Activated CD8-positive, alpha-beta T cell treated with anti-CD3 and anti-CD28 coated beads, Interleukin-2, amount 10 ng/mL, durations not matched to agents 7 days and 5 days (primary cell): ENCODE results near the gene TRDMT1. TPM values are rescaled to one million over a fixed set of nuclear protein-coding genes. Genes with fewer than 3 reads are reported as not detected.
A peak's percentile ranks its signal among the peaks of the same experiment; 100 is the strongest.

Experiments
- ATAC-seq: fragments of 150-1000 bp; cut with Tn5 transposase; one replicate; pipeline ENCODE4 v1.10.0; 2021; ENCODE audit warnings: moderate library complexity
- CTCF ChIA-PET: fragments of 350-600 bp; sonication (Branson Sonifier 250); formaldehyde crosslinking; loops from one replicate; lab custom pipeline; 2021; ENCODE audit warnings: antibody characterized with exemption; lab: Charles Lee
- POLR2A ChIA-PET: fragments of 350-600 bp; sonication (Branson Sonifier 250); formaldehyde crosslinking; loops from one replicate; lab custom pipeline; 2021; ENCODE audit warnings: antibody characterized with exemption; lab: Charles Lee
- DNase-seq: peaks from one replicate; pipeline ENCODE4 v3.0.0-alpha.2; 2020
- H3K27ac Mint-ChIP-seq: one replicate; pipeline ENCODE4 v1.8.0; 2021; ENCODE audit warnings: mild to moderate bottlenecking, mixed read lengths
- H3K27me3 Mint-ChIP-seq: one replicate; pipeline ENCODE4 v1.8.0; 2021; ENCODE audit warnings: low read depth, mixed read lengths
- H3K36me3 Mint-ChIP-seq: one replicate; pipeline ENCODE4 v1.8.0; 2021; ENCODE audit warnings: low read depth, mixed read lengths
- H3K4me1 Mint-ChIP-seq: one replicate; pipeline ENCODE4 v1.8.0; 2021; ENCODE audit warnings: low read depth, mixed read lengths
- H3K4me3 Mint-ChIP-seq: one replicate; pipeline ENCODE4 v1.8.0; 2021; ENCODE audit warnings: mild to moderate bottlenecking, mixed read lengths
- H3K9me3 Mint-ChIP-seq: one replicate; pipeline ENCODE4 v1.8.0; 2022; ENCODE audit warnings: mixed read lengths; ENCODE audit not compliant: insufficient read depth
- total RNA-seq, 2 experiments: library from RNA; stranded (reverse); gene quantifications; one replicate each; pipeline ENCODE4 v1.2.3, GENCODE V29; 2021

TRDMT1 gene
- total RNA-seq, 2 experiments from 2014 or later: 11.6 to 13.6 TPM

DNA sequence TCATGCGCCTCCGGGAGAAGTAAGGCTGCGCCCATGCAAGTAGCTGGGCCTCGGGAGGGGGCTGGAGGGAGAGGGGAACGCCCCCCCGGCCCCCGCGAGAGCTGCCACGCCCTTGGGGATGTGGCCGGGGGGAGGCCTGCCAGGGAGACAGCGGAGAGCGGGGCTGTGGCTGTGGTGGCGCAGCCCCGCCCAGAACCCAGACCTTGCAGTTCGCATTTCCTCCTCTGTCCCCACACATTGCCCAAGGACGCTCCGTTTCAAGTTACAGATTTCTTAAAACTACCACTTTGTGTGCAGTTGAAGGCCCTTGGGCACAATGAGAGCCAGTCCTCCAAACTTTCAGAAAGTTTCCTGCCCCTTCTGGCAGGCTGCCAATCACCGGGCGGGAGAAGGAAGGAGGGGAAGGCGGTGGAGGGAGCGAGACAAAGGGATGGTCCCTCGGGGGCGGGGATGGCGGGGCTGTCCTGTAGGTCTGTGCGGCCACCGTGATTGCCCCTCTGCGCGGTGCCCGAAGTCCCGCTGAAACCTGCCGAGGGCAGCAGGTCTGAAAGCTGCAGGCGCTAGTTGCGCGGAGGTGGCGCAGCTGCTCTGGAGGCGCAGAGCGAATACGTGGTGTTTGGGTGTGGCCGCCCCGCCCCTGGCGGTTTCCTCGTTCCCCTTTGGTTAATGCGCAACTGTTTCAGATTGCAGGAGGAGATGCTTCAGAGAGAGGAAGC, 28.7 kb upstream of the TRDMT1 start:
- H3K4me3 Mint-ChIP-seq: peak overlapping the region; percentile 91
- H3K4me1 Mint-ChIP-seq: peaks cover 61% of the 10 kb centered on the region
- H3K36me3 Mint-ChIP-seq: peaks cover 67% of the 10 kb centered on the region
- ChIA-PET CTCF (interaction anchor here (0.7 to 4.6 kb wide), 19 partner anchors 11 to 412 kb away, joined by 3 to 38 read pairs (median 5); partner anchors contain the start of genes RSU1 and TRDMT1), POLR2A (interaction anchor here (0.6 to 7.6 kb wide), 32 partner anchors 8 to 793 kb away, joined by 3 to 150 read pairs (median 8); partner anchors contain the start of genes RSU1, STAM and TRDMT1)
- no peaks in the 10 kb centered on the region for H3K27me3 Mint-ChIP-seq
- DNase-seq: peak; percentile 95
- H3K9me3 Mint-ChIP-seq: no peaks in the 10 kb centered on the region
- peak; percentile 40 for ATAC-seq
- H3K27ac Mint-ChIP-seq: peak overlapping the region; percentile 96

DNA sequence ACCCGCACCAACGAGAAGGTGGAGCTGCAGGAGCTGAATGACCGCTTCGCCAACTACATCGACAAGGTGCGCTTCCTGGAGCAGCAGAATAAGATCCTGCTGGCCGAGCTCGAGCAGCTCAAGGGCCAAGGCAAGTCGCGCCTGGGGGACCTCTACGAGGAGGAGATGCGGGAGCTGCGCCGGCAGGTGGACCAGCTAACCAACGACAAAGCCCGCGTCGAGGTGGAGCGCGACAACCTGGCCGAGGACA, 28.2 kb upstream of the TRDMT1 start:
- ATAC-seq: no peak
- CTCF ChIA-PET: interaction anchor here (0.7 to 4.6 kb wide), 15 partner anchors 11 to 412 kb away, joined by 3 to 38 read pairs (median 5); partner anchors contain the start of genes RSU1 and TRDMT1
- peaks cover 61% of the 10 kb centered on the region for H3K4me1 Mint-ChIP-seq

DNA sequence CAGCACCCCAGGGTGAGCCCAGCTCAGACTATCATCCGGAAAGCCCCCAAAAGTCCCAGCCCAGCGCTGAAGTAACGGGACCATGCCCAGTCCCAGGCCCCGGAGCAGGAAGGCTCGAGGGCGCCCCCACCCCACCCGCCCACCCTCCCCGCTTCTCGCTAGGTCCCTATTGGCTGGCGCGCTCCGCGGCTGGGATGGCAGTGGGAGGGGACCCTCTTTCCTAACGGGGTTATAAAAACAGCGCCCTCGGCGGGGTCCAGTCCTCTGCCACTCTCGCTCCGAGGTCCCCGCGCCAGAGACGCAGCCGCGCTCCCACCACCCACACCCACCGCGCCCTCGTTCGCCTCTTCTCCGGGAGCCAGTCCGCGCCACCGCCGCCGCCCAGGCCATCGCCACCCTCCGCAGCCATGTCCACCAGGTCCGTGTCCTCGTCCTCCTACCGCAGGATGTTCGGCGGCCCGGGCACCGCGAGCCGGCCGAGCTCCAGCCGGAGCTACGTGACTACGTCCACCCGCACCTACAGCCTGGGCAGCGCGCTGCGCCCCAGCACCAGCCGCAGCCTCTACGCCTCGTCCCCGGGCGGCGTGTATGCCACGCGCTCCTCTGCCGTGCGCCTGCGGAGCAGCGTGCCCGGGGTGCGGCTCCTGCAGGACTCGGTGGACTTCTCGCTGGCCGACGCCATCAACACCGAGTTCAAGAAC, 27.7 kb upstream of the TRDMT1 start:
- H3K27ac Mint-ChIP-seq: peak overlapping the region; percentile 96
- peaks cover 56% of the 10 kb centered on the region for H3K4me1 Mint-ChIP-seq
- peak; percentile 51 for ATAC-seq
- H3K27me3 Mint-ChIP-seq: no peaks in the 10 kb centered on the region
- ChIA-PET CTCF (interaction anchor here (0.6 to 4.6 kb wide), 17 partner anchors 10 to 412 kb away, joined by 3 to 38 read pairs (median 5); partner anchors contain the start of genes RSU1 and TRDMT1), POLR2A (interaction anchor here (0.6 to 7.6 kb wide), 33 partner anchors 9 to 792 kb away, joined by 3 to 150 read pairs (median 7); partner anchors contain the start of genes RSU1, STAM and TRDMT1)
- H3K9me3 Mint-ChIP-seq: no peaks in the 10 kb centered on the region
- H3K36me3 Mint-ChIP-seq: peaks cover 62% of the 10 kb centered on the region
- DNase-seq: peak; percentile 87
- peak overlapping the region; percentile 91 for H3K4me3 Mint-ChIP-seq

More for the DNA sequence above, 28.2 kb upstream of the TRDMT1 start:
- no peak for DNase-seq
- H3K36me3 Mint-ChIP-seq: peaks cover 67% of the 10 kb centered on the region
- H3K27me3 Mint-ChIP-seq: no peaks in the 10 kb centered on the region
- POLR2A ChIA-PET: interaction anchor here (0.6 to 7.6 kb wide), 29 partner anchors 8 to 792 kb away, joined by 3 to 150 read pairs (median 8); partner anchors contain the start of genes RSU1, STAM and TRDMT1
- peak overlapping the region; percentile 96 for H3K27ac Mint-ChIP-seq
- no peaks in the 10 kb centered on the region for H3K9me3 Mint-ChIP-seq
- H3K4me3 Mint-ChIP-seq: peak overlapping the region; percentile 91

DNA sequence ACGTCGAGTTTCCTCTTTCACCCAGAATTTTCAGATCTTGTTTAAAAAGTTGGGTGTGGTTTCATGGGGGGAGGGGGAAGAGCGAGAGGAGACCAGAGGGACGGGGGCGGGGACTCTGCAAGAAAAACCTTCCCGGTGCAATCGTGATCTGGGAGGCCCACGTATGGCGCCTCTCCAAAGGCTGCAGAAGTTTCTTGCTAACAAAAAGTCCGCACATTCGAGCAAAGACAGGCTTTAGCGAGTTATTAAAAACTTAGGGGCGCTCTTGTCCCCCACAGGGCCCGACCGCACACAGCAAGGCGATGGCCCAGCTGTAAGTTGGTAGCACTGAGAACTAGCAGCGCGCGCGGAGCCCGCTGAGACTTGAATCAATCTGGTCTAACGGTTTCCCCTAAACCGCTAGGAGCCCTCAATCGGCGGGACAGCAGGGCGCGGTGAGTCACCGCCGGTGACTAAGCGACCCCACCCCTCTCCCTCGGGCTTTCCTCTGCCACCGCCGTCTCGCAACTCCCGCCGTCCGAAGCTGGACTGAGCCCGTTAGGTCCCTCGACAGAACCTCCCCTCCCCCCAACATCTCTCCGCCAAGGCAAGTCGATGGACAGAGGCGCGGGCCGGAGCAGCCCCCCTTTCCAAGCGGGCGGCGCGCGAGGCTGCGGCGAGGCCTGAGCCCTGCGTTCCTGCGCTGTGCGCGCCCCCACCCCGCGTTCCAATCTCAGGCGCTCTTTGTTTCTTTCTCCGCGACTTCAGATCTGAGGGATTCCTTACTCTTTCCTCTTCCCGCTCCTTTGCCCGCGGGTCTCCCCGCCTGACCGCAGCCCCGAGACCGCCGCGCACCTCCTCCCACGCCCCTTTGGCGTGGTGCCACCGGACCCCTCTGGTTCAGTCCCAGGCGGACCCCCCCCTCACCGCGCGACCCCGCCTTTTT, 26.9 kb upstream of the TRDMT1 start, which contains the start of gene VIM:
VIM (plus strand) TSS at position 151 of the 925 bp plus-strand sequence. CDS start 1,182 bp downstream, outside the sequence.
- Mint-ChIP-seq H3K4me1 (peaks cover 49% of the 10 kb centered on the region), H3K9me3 (no peaks in the 10 kb centered on the region), H3K27me3 (no peaks in the 10 kb centered on the region), H3K27ac (peak within 1 kb of the TSS; percentile 96), H3K36me3 (peaks cover 58% of the 10 kb centered on the region), H3K4me3 (peak within 1 kb of the TSS; percentile 91)
- ChIA-PET CTCF (interaction anchor here (0.6 to 4.6 kb wide), 9 partner anchors 10 to 411 kb away, joined by 3 to 35 read pairs (median 4); partner anchors contain the start of genes RSU1 and TRDMT1), POLR2A (interaction anchor here (0.6 to 7.6 kb wide), 22 partner anchors 8 to 420 kb away, joined by 3 to 150 read pairs (median 8); partner anchors contain the start of genes RSU1, STAM and TRDMT1)
- peak; percentile 43 for ATAC-seq
- peak; percentile 94 for DNase-seq

DNA sequence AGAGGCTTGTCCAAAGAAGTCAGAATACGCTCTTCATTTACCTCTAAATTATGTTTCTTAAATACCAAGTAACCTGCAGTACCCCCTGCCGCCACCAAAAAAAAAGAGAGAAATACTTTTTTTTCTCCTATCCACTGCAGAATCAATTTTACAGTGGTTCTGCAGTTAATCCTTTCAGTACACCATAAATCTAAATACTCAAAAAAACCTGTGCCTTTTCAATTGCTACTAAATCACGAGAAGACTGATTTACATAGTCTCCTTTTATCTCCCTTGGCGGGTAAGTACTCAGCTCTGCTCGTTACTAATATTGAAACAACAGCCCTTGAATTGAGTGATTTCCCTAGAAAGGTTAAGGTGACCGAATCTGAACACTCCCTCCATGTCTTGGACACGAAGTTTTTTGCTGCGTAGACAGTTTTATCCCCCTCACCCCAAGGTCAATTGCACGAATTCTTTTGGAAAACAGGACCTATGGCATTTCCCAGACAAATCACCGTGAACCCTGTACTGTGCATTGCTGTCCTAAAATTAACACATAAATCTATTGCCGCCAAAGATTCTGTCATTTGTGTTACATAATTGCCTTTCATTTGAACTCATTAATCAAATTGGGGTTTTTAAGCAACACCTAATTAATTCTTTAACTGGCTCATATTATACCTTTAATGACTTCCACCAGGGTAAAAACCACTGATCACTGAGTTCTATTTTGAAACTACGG, 26.1 kb upstream of the TRDMT1 start:
- Mint-ChIP-seq H3K27me3 (no peaks in the 10 kb centered on the region), H3K4me1 (peaks cover 47% of the 10 kb centered on the region), H3K36me3 (peaks cover 55% of the 10 kb centered on the region), H3K9me3 (no peaks in the 10 kb centered on the region), H3K27ac (peak overlapping the region; percentile 96), H3K4me3 (peak overlapping the region; percentile 91)
- peak; percentile 47 for DNase-seq
- peak; percentile 7 for ATAC-seq
- ChIA-PET CTCF (interaction anchor here (0.7 to 4.6 kb wide), 6 partner anchors 9 to 203 kb away, joined by 4 to 35 read pairs (median 12); partner anchors contain the start of gene TRDMT1), POLR2A (interaction anchor here (0.6 to 7.6 kb wide), 12 partner anchors 8 to 410 kb away, joined by 3 to 150 read pairs (median 36); partner anchors contain the start of genes RSU1 and TRDMT1)

DNA sequence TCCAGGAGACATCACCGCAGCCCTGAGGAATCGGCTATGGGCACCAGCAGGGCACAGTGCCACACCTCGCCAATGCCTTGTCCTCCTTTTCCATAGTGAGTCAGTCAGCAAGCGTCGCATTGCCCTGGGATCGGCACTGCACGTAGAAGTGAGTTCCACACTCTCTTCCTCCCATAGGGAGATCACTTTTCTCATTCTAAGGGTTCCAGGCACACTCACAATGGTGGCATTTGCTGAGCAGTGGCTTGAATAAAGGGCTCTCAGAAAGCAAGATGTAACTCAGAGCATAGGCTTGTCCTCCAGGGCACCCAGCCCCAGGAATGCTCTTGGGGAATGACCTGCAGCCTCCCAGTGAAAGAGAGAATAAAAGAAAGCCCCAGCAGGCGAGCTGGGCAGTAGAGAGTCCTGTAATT, 25.4 kb upstream of the TRDMT1 start:
- no peaks in the 10 kb centered on the region for H3K9me3 Mint-ChIP-seq
- DNase-seq: no peak

DNA sequence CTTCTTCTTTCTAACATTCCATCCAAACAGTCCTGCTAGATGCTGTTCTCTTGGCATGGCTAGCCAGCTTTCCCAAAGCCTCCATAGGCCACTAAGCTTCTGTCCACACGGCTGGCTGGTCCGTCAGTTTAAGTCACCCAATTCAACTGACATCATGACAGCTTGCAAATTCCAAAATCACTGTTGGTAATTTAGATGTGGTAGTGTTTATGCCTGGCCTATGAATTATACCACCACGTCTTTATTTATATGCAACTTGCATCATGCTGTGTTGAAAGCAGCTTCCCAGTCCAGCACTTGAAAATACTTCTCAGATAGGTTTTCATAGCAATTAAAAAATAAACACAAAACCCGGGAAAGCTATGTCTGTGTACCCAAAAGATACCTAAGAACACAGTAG, 24.3 kb upstream of the TRDMT1 start:
- peaks cover 41% of the 10 kb centered on the region for H3K4me1 Mint-ChIP-seq
- ATAC-seq (no peak), DNase-seq (peak; percentile 8)
- CTCF ChIA-PET: interaction anchor here (0.8 to 3.1 kb wide), 2 partner anchors 25 to 200 kb away, joined by 3 to 18 read pairs; partner anchors contain the start of gene TRDMT1
- H3K36me3 Mint-ChIP-seq: peaks cover 37% of the 10 kb centered on the region
- H3K27me3 Mint-ChIP-seq: no peaks in the 10 kb centered on the region
- H3K4me3 Mint-ChIP-seq: no peak overlapping the region
- POLR2A ChIA-PET: interaction anchor here (0.8 kb wide), 1 partner anchor 23 kb away, joined by 3 read pairs; no protein-coding TSS in a partner anchor
- peak overlapping the region; percentile 35 for H3K27ac Mint-ChIP-seq
- no peaks in the 10 kb centered on the region for H3K9me3 Mint-ChIP-seq

More for the DNA sequence above, 25.4 kb upstream of the TRDMT1 start:
- Mint-ChIP-seq H3K4me1 (peaks cover 45% of the 10 kb centered on the region), H3K27me3 (no peaks in the 10 kb centered on the region), H3K27ac (peak overlapping the region; percentile 96), H3K36me3 (peaks cover 48% of the 10 kb centered on the region), H3K4me3 (peak overlapping the region; percentile 91)
- CTCF ChIA-PET: interaction anchor here (0.7 to 4.6 kb wide), 8 partner anchors 8 to 203 kb away, joined by 3 to 35 read pairs (median 5); partner anchors contain the start of gene TRDMT1
- no peak for ATAC-seq
- POLR2A ChIA-PET: interaction anchor here (2.8 to 7.6 kb wide), 7 partner anchors 11 to 410 kb away, joined by 11 to 150 read pairs (median 74); partner anchors contain the start of genes RSU1 and TRDMT1

DNA sequence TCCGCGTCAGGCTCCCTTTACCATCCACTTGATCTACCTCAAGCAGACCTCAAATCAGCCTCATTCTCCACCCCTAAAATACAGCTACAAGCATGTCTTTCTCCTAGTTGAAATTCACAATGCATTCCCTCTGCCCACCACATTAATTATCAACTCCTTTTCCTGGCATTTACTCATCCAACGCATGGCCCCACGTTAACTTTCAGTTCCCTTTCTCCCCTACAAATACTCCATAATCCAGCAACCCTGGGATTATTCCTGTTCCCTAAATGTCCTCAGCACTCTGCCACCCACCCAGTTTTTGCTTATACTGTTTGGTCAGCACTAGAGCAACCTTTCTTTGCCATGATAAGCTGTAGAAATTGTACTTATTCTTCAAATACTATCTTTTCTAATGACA, 20.9 kb upstream of the TRDMT1 start:
- Mint-ChIP-seq H3K36me3 (peaks cover 27% of the 10 kb centered on the region), H3K4me1 (peaks cover 46% of the 10 kb centered on the region), H3K9me3 (no peaks in the 10 kb centered on the region), H3K27ac (no peak overlapping the region), H3K27me3 (no peaks in the 10 kb centered on the region), H3K4me3 (no peak overlapping the region)
- peak; percentile 9 for DNase-seq
- POLR2A ChIA-PET: interaction anchor here (0.7 kb wide), 1 partner anchor 22 kb away, joined by 4 read pairs; no protein-coding TSS in a partner anchor
- no peak for ATAC-seq
- CTCF ChIA-PET: no interaction called here

DNA sequence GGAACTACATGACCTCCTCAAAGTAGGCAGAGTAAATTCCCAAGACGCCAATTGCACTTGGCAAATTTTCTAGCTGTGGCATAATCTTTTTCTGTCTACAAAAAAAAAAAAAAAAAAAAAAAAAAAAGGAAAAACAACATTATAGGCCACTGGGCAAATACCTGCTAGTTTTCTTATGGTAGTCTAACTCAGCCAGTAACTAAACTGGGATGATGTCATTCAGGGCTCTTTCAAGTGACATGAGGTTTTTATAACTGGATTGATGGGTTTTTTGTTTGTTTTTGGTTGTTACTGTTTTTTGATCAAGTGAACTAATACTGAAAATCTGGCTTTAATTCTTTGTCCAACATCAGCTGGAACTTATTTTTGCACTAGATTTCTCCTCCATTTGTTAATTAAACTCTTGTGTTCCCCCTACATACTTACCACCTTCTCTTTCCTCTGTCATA, 19.2 kb upstream of the TRDMT1 start:
- POLR2A ChIA-PET: interaction anchor here (1.1 to 4.1 kb wide), 4 partner anchors 8 to 218 kb away, joined by 3 to 42 read pairs (median 4); partner anchors contain the start of gene VIM
- Mint-ChIP-seq H3K4me3 (no peak overlapping the region), H3K36me3 (peaks cover 30% of the 10 kb centered on the region), H3K4me1 (peaks cover 43% of the 10 kb centered on the region), H3K9me3 (no peaks in the 10 kb centered on the region), H3K27ac (no peak overlapping the region), H3K27me3 (no peaks in the 10 kb centered on the region)
- CTCF ChIA-PET: interaction anchor here (0.9 to 1.5 kb wide), 2 partner anchors 10 to 19 kb away, joined by 3 to 5 read pairs; partner anchors contain the start of gene TRDMT1
- no peak for DNase-seq
- ATAC-seq: no peak
